K562 (cell line): Measurements from ENCODE around the gene CLIP1. TPM values are rescaled to one million over a fixed set of nuclear protein-coding genes. Genes with fewer than 3 reads are reported as not detected.

Source experiments
- ATF3 ChIP-seq, 2 experiments: fragments of 450-650 bp in 1 of 2; sonication (generic) in 1 of 2; formaldehyde crosslinking in 1 of 2; IDR thresholded peaks in 1 of 2; conservative IDR thresholded peaks in 1 of 2; 2 replicates each; pipeline versions ENCODE4 v1.6.1 to v1.8.1; 2016 to 2023; ENCODE audit warnings: mild to moderate bottlenecking in 2 of 2, moderate library complexity in 2 of 2, inconsistent platforms in 1 of 2, missing genetic modification reagents in 1 of 2
- BRD4 ChIP-seq: fragments of 200-600 bp; sonication (generic); IDR thresholded peaks from 2 replicates; pipeline ENCODE4 v1.6.1; 2017; ENCODE audit warnings: inconsistent platforms
- CBFA2T2 ChIP-seq: fragments of 450-650 bp; conservative IDR thresholded peaks from 2 replicates; pipeline ENCODE4 v1.6.1; 2017; ENCODE audit warnings: mild to moderate bottlenecking
- CREBBP ChIP-seq: IDR thresholded peaks from one replicate; pipeline ENCODE4 v1.6.1; 2012; ENCODE audit warnings: low read depth, mild to moderate bottlenecking, control low read depth, inconsistent platforms, low read length
- HBP1 ChIP-seq: fragments of 450-650 bp; formaldehyde crosslinking; IDR thresholded peaks from 2 replicates; pipeline ENCODE4 v1.4.0; 2022; ENCODE audit warnings: missing genetic modification characterization
- HDGF ChIP-seq: fragments of 450-650 bp; IDR thresholded peaks from 2 replicates; pipeline ENCODE4 v1.6.1; 2016
- MED1 ChIP-seq: sonication (generic); formaldehyde crosslinking; IDR thresholded peaks from 2 replicates; pipeline ENCODE4 v1.8.1; 2023; ENCODE audit warnings: missing genetic modification reagents, borderline replicate concordance
- PTTG1 ChIP-seq: fragments of 450-650 bp; IDR thresholded peaks from 2 replicates; pipeline ENCODE4 v1.6.1; 2016; ENCODE audit warnings: low read depth, mild to moderate bottlenecking, missing genetic modification characterization, missing compliant biosample characterization
- RFX7 ChIP-seq: fragments of 250-450 bp; sonication (Bioruptor Pico); IDR thresholded peaks from 2 replicates; pipeline ENCODE4 v1.5.1; 2021; ENCODE audit warnings: mild to moderate bottlenecking
- TFAP4 ChIP-seq: sonication (generic); formaldehyde crosslinking; IDR thresholded peaks from 2 replicates; pipeline ENCODE4 v1.8.0; 2022; ENCODE audit warnings: missing genetic modification reagents, mild to moderate bottlenecking, moderate library complexity, borderline replicate concordance
- USF2 ChIP-seq: sonication (generic); formaldehyde crosslinking; IDR thresholded peaks from 2 replicates; pipeline ENCODE4 v1.5.0; 2020; ENCODE audit warnings: missing genetic modification reagents
- ZBTB17 ChIP-seq: fragments of 450-650 bp; formaldehyde crosslinking; IDR thresholded peaks from 2 replicates; pipeline ENCODE4 v1.4.0; 2020; ENCODE audit warnings: mild to moderate bottlenecking
- ZNF644 ChIP-seq: fragments of 200-800 bp; sonication (Bioruptor generic); IDR thresholded peaks from 2 replicates; pipeline ENCODE4 v1.6.1; 2016; ENCODE audit warnings: low read depth, missing genetic modification characterization, missing compliant biosample characterization
- polyA plus RNA-seq, 8 experiments: library from polyadenylated mRNA; depleted of rRNA in 4 of 8; stranded (reverse) in 5 of 8; unstranded in 3 of 8; fragments of >200 nt; fragmentation: Nextera tagmentation in 2 of 8; fragmentation: Illumina TruSeq in 1 of 8; extraction: Ambion mirVana in 2 of 8; extraction: Trizol in 1 of 8; gene quantifications; 2 replicates each; pipeline versions ENCODE4 v1.2.1 to v1.2.3, GENCODE V29; 2011 to 2014; ENCODE audit warnings: inconsistent platforms in 1 of 8, missing spikeins in 1 of 8
- total RNA-seq, 7 experiments: library from RNA; depleted of rRNA in 6 of 7; stranded (reverse); fragments of >200 nt in 6 of 7; fragmentation: Illumina TruSeq in 2 of 7; extraction: Trizol in 2 of 7; gene quantifications; 2 replicates each; pipeline versions ENCODE4 v1.2.1 to v1.2.3, GENCODE V29; 2011 to 2021; ENCODE audit warnings: low replicate concordance in 1 of 7
- TF ChIP-seq, protein P1 (sequence below): fragments of 250-450 bp; sonication (Bioruptor Pico); IDR thresholded peaks from 2 replicates; pipeline ENCODE4 v1.5.0; 2021

Gene CLIP1
- total and polyA plus RNA-seq, 9 of the 15 experiments (the other 6 are each of a cell fraction or from before 2014, with no cell fraction given), result 5.8 to 33.9 (median 27.6) TPM

DNA sequence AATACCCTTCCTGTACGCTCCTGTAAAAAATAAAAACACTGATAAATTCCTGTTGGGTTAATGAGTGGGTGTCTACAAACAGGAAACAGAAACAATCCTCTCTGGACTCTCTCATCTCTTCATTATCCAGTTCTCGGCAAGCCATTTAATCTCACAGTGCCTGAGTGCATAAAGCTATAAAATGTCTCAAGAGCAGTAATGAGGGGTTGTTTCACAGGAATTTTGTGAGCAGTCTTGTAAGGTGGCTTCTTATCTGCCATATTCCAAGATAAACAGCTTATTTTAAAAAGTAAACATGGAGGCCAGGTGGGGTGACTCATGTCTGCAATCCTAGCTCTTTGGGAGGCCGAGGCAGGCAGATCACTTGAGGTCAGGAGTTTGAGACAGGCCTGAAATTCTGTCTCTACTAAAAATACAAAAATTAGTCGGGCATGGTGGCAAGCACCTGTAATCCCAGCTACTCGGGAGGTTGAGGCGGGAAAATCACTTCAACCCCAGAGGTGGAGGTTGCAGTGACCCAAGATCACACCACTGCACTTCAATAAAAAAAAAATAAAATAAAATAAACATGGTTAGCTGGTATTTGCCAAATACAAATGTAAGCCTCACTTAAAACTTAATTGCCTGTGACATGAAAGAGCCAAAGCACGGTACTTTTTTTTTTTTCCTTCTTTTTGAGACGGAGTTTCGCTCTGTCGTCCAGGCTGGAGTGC, 54.0 kb downstream of the CLIP1 start (continued):
- TF ChIP-seq CREBBP (no peak), PTTG1 (0 out of 2 replicates have a peak, but pooled peaks have one; percentile 46), HDGF (no peak), RFX7 (CRISPR knock-in tag) (no peak), MED1 (CRISPR knock-in tag) (no peak), USF2 (no peak), HBP1 (CRISPR knock-in tag) (no peak), BRD4 (no peak), TFAP4 (CRISPR knock-in tag) (no peak), ZBTB17 (peak; percentile 66), CBFA2T2 (peak; percentile 48), ZNF644 (no peak), ATF3 (IDR thresholded peaks at IDR 0.05) (peak; percentile 85), ATF3 (CRISPR knock-in tag; conservative IDR thresholded peaks at IDR 0.05) (no peak)
- TF ChIP-seq, protein P1, sequence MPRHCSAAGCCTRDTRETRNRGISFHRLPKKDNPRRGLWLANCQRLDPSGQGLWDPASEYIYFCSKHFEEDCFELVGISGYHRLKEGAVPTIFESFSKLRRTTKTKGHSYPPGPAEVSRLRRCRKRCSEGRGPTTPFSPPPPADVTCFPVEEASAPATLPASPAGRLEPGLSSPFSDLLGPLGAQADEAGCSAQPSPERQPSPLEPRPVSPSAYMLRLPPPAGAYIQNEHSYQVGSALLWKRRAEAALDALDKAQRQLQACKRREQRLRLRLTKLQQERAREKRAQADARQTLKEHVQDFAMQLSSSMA (CRISPR knock-in tag), result no peak
